WTC11 (cell line): ENCODE results near the gene WWOX. TPM values are rescaled to one million over a fixed set of nuclear protein-coding genes. Genes with fewer than 3 reads are reported as not detected.

ENCODE experiments used
- ATAC-seq: fragments of 200-7000 bp; cut with Tn5 transposase; 2 replicates; pipeline ENCODE4 v1.10.0; 2021; ENCODE audit warnings: mild to moderate bottlenecking, moderate library complexity
- CTCF ChIA-PET: fragments of 300-600 bp; sonication (Branson Sonifier 250); formaldehyde crosslinking; loops from one replicate; lab custom pipeline; 2021; ENCODE audit warnings: antibody characterized with exemption; lab: Charles Lee
- POLR2A ChIA-PET: fragments of 350-600 bp; sonication (Branson Sonifier 250); formaldehyde crosslinking; loops from one replicate; lab custom pipeline; 2021; ENCODE audit warnings: antibody characterized with exemption; lab: Charles Lee
- DNase-seq: peaks from one replicate; pipeline ENCODE4 v3.0.0; 2021; ENCODE audit warnings: low spot score
- H3K27ac Mint-ChIP-seq: 2 replicates; pipeline ENCODE4 v1.8.0; 2021; ENCODE audit warnings: mixed read lengths
- H3K27me3 Mint-ChIP-seq: 2 replicates; pipeline ENCODE4 v1.8.0; 2021; ENCODE audit warnings: low read depth, mild to moderate bottlenecking, moderate library complexity, mixed read lengths
- H3K36me3 Mint-ChIP-seq: 2 replicates; pipeline ENCODE4 v1.8.0; 2021; ENCODE audit warnings: mixed read lengths
- H3K4me1 Mint-ChIP-seq: 2 replicates; pipeline ENCODE4 v1.8.0; 2022; ENCODE audit warnings: mixed read lengths
- H3K4me3 Mint-ChIP-seq: 2 replicates; pipeline ENCODE4 v1.8.0; 2021; ENCODE audit warnings: mild to moderate bottlenecking, moderate library complexity, mixed read lengths
- H3K9me3 Mint-ChIP-seq: 2 replicates; pipeline ENCODE4 v1.8.0; 2021; ENCODE audit warnings: mixed read lengths
- ATF3 ChIP-seq: sonication (generic); formaldehyde crosslinking; conservative IDR thresholded peaks from 2 replicates; pipeline ENCODE4 v1.8.1; 2022; ENCODE audit warnings: mild to moderate bottlenecking, missing genetic modification reagents
- E2F4 ChIP-seq: sonication (generic); formaldehyde crosslinking; IDR thresholded peaks from 2 replicates; pipeline ENCODE4 v1.8.1; 2022; ENCODE audit warnings: low read depth, mild to moderate bottlenecking, moderate library complexity, missing genetic modification reagents, borderline replicate concordance
- E2F5 ChIP-seq: sonication (generic); formaldehyde crosslinking; IDR thresholded peaks from 2 replicates; pipeline ENCODE4 v1.8.1; 2022; ENCODE audit warnings: mild to moderate bottlenecking, moderate library complexity, missing genetic modification reagents
- ETV6 ChIP-seq: sonication (generic); formaldehyde crosslinking; IDR thresholded peaks from 2 replicates; pipeline ENCODE4 v1.8.1; 2022; ENCODE audit warnings: mild to moderate bottlenecking, missing genetic modification reagents
- GABPB1 ChIP-seq: sonication (generic); formaldehyde crosslinking; IDR thresholded peaks from 2 replicates; pipeline ENCODE4 v1.8.1; 2023; ENCODE audit warnings: mild to moderate bottlenecking, missing genetic modification reagents
- GRHL2 ChIP-seq: fragments of 250-450 bp; sonication (Bioruptor Pico); IDR thresholded peaks from 2 replicates; pipeline ENCODE4 v1.8.0; 2022; ENCODE audit warnings: mild to moderate bottlenecking, moderate library complexity; ENCODE audit not compliant: insufficient replicate concordance, severe bottlenecking
- HMGA2 ChIP-seq: fragments of 250-450 bp; sonication (Bioruptor Pico); IDR thresholded peaks from 2 replicates; pipeline ENCODE4 v1.4.0; 2021; ENCODE audit warnings: mild to moderate bottlenecking, moderate library complexity
- IRF2 ChIP-seq: sonication (generic); formaldehyde crosslinking; IDR thresholded peaks from 2 replicates; pipeline ENCODE4 v1.8.0; 2022; ENCODE audit warnings: low read depth, missing genetic modification reagents, borderline replicate concordance
- JUN ChIP-seq: sonication (generic); formaldehyde crosslinking; IDR thresholded peaks from 2 replicates; pipeline ENCODE4 v1.8.0; 2023; ENCODE audit warnings: mild to moderate bottlenecking, missing genetic modification reagents
- MAX ChIP-seq: sonication (generic); formaldehyde crosslinking; IDR thresholded peaks from 2 replicates; pipeline ENCODE4 v1.8.0; 2022; ENCODE audit warnings: mild to moderate bottlenecking, missing genetic modification reagents
- NFATC4 ChIP-seq: fragments of 250-450 bp; sonication (Bioruptor Pico); IDR thresholded peaks from 2 replicates; pipeline ENCODE4 v1.9.0; 2021; ENCODE audit warnings: mild to moderate bottlenecking
- NR3C1 ChIP-seq: sonication (generic); formaldehyde crosslinking; conservative IDR thresholded peaks from 2 replicates; pipeline ENCODE4 v1.8.1; 2023; ENCODE audit warnings: low read depth, mild to moderate bottlenecking, missing genetic modification reagents
- PREB ChIP-seq: sonication (generic); formaldehyde crosslinking; IDR thresholded peaks from 2 replicates; pipeline ENCODE4 v1.8.1; 2022; ENCODE audit warnings: mild to moderate bottlenecking, missing genetic modification reagents, moderate library complexity, borderline replicate concordance
- RELA ChIP-seq: sonication (generic); formaldehyde crosslinking; IDR thresholded peaks from 2 replicates; pipeline ENCODE4 v1.8.1; 2022; ENCODE audit warnings: missing genetic modification reagents, mild to moderate bottlenecking, borderline replicate concordance
- SMAD3 ChIP-seq: sonication (generic); formaldehyde crosslinking; IDR thresholded peaks from 2 replicates; pipeline ENCODE4 v1.8.0; 2022; ENCODE audit warnings: missing genetic modification reagents, mild to moderate bottlenecking, borderline replicate concordance
- STAT6 ChIP-seq: sonication (generic); formaldehyde crosslinking; conservative IDR thresholded peaks from 2 replicates; pipeline ENCODE4 v1.8.1; 2023; ENCODE audit warnings: mild to moderate bottlenecking, low read depth, missing genetic modification reagents, moderate library complexity
- ZNF219 ChIP-seq: sonication (generic); formaldehyde crosslinking; IDR thresholded peaks from 2 replicates; pipeline ENCODE4 v1.8.0; 2023; ENCODE audit warnings: missing genetic modification reagents, mild to moderate bottlenecking, borderline replicate concordance
- ZNF232 ChIP-seq: sonication (generic); formaldehyde crosslinking; IDR thresholded peaks from 2 replicates; pipeline ENCODE4 v1.8.0; 2022; ENCODE audit warnings: mild to moderate bottlenecking, missing genetic modification reagents
- ZNF281 ChIP-seq: sonication (generic); formaldehyde crosslinking; IDR thresholded peaks from 2 replicates; pipeline ENCODE4 v1.8.0; 2023; ENCODE audit warnings: mild to moderate bottlenecking, missing genetic modification reagents
- ZSCAN18 ChIP-seq: fragments of 250-450 bp; sonication (Bioruptor Pico); IDR thresholded peaks from 2 replicates; pipeline ENCODE4 v2.1.2; 2022; ENCODE audit warnings: mild to moderate bottlenecking, moderate library complexity
- total RNA-seq: library from RNA; stranded (reverse); gene quantifications from 3 replicates; pipeline ENCODE4 v1.2.3, GENCODE V29; 2021

Gene WWOX
- total RNA-seq, 1 experiment from 2014 or later = 15.7 TPM

GRCh38 chr16:79170555-79171246 is 1071.2 kb downstream of the WWOX start (continued):
- TF ChIP-seq ZNF281 (CRISPR knock-in tag) (no peak), NFATC4 (no peak), ZNF232 (CRISPR knock-in tag) (no peak), ATF3 (CRISPR knock-in tag) (no peak)

GRCh38 chr16:79171504-79171903 is 1072.0 kb downstream of the WWOX start:
- POLR2A ChIA-PET = no interaction called here
- H3K27me3 Mint-ChIP-seq = no peaks in the 10 kb centered on the region

GRCh38 chr16:79171931-79172705 is 1072.7 kb downstream of the WWOX start:
- ChIA-PET POLR2A (no interaction called here), CTCF (no interaction called here)
- DNase-seq (no peak), ATAC-seq (no peak)
- H3K36me3 Mint-ChIP-seq = peaks cover 12% of the 10 kb centered on the region
- H3K27me3 Mint-ChIP-seq = no peaks in the 10 kb centered on the region
- peaks cover 17% of the 10 kb centered on the region for H3K9me3 Mint-ChIP-seq
- no peak overlapping the region for H3K4me3 Mint-ChIP-seq
- peaks cover 36% of the 10 kb centered on the region for H3K4me1 Mint-ChIP-seq
- H3K27ac Mint-ChIP-seq = no peak overlapping the region
- TF ChIP-seq ZNF219 (CRISPR knock-in tag) = no peak
- no peak for TF ChIP-seq STAT6 (CRISPR knock-in tag)
- no peak for TF ChIP-seq E2F4 (CRISPR knock-in tag)
- no peak for TF ChIP-seq PREB
- no peak for TF ChIP-seq IRF2
- TF ChIP-seq ETV6 (CRISPR knock-in tag) = no peak
- no peak for TF ChIP-seq RELA (CRISPR knock-in tag)
- TF ChIP-seq MAX (CRISPR knock-in tag) = no peak
- TF ChIP-seq SMAD3 (CRISPR knock-in tag) = no peak
- no peak for TF ChIP-seq NR3C1 (CRISPR knock-in tag)
- TF ChIP-seq HMGA2 (CRISPR knock-in tag) = no peak
- TF ChIP-seq GABPB1 (CRISPR knock-in tag) = no peak
- no peak for TF ChIP-seq JUN (CRISPR knock-in tag)
- TF ChIP-seq GRHL2 = no peak
- TF ChIP-seq ZSCAN18 (CRISPR knock-in tag) = no peak

More at GRCh38 chr16:79171504-79171903, 1072.0 kb downstream of the WWOX start:
- H3K4me1 Mint-ChIP-seq = peaks cover 37% of the 10 kb centered on the region
- DNase-seq (no peak), ATAC-seq (no peak)
- H3K4me3 Mint-ChIP-seq = no peak overlapping the region
- H3K36me3 Mint-ChIP-seq = peaks cover 12% of the 10 kb centered on the region
- no peak overlapping the region for H3K27ac Mint-ChIP-seq
- CTCF ChIA-PET = no interaction called here
- TF ChIP-seq E2F5 (CRISPR knock-in tag) = no peak
- TF ChIP-seq, all 79 proteins: peak for 0
- peaks cover 16% of the 10 kb centered on the region for H3K9me3 Mint-ChIP-seq
